H1 (cell line): Measurements from ENCODE around the gene NBDY. TPM values are rescaled to one million over a fixed set of nuclear protein-coding genes. Genes with fewer than 3 reads are reported as not detected.

Experiments used
- CTCF ChIA-PET: fragments of 300-600 bp; sonication (Branson Sonifier 250); formaldehyde crosslinking; loops from one replicate; lab custom pipeline; 2021; ENCODE audit not compliant: partially characterized antibody; lab: Charles Lee
- POLR2A ChIA-PET: fragments of 300-600 bp; sonication (Branson Sonifier 250); formaldehyde crosslinking; loops from one replicate; lab custom pipeline; 2021; ENCODE audit warnings: inconsistent platforms; ENCODE audit not compliant: partially characterized antibody; lab: Charles Lee
- DNase-seq, 2 experiments: peaks; one replicate each; pipeline versions ENCODE4 v3.0.0 to v3.0.0-alpha.2; 2010 to 2022; ENCODE audit warnings: low spot score in 2 of 2, low read depth in 1 of 2, mixed read lengths in 1 of 2
- FAIRE-seq: peaks from 2 replicates; lab custom pipeline; 2011; peaks lifted over from hg19 to GRCh38; lab: Jason Lieb, UNC
- H2AFZ ChIP-seq: 2 replicates; pipeline ENCODE4 v1.8.1; 2012; ENCODE audit warnings: low read length, inconsistent platforms
- H2AK5ac ChIP-seq: 2 replicates; pipeline ENCODE4 v1.6.1; 2013; ENCODE audit warnings: low read depth, low read length
- H2BK120ac ChIP-seq: replicated peaks from 2 replicates; pipeline ENCODE3; 2013; ENCODE audit warnings: low read depth, low read length, inconsistent platforms
- H2BK12ac ChIP-seq: 2 replicates; pipeline ENCODE4 v1.6.1; 2013; ENCODE audit warnings: low read depth, low read length
- H2BK15ac ChIP-seq: 2 replicates; pipeline ENCODE4 v1.6.1; 2013; ENCODE audit warnings: low read length
- H2BK20ac ChIP-seq: 2 replicates; pipeline ENCODE4 v1.6.1; 2013; ENCODE audit warnings: low read length
- H2BK5ac ChIP-seq: 2 replicates; pipeline ENCODE4 v1.6.1; 2013; ENCODE audit warnings: low read depth, low read length
- H3K14ac ChIP-seq: 2 replicates; pipeline ENCODE4 v1.6.1; 2013; ENCODE audit warnings: inconsistent platforms; ENCODE audit not compliant: insufficient read length
- H3K18ac ChIP-seq: 2 replicates; pipeline ENCODE4 v1.6.1; 2013; ENCODE audit warnings: low read length; ENCODE audit errors: extremely low read depth
- H3K23ac ChIP-seq: 2 replicates; pipeline ENCODE4 v1.6.1; 2013; ENCODE audit warnings: inconsistent platforms; ENCODE audit not compliant: insufficient read length
- H3K23me2 ChIP-seq: 2 replicates; pipeline ENCODE4 v1.6.1; 2013; ENCODE audit warnings: low read depth, low read length
- H3K27ac ChIP-seq: 2 replicates; pipeline ENCODE4 v1.6.1; 2011; ENCODE audit warnings: low read depth, low read length, inconsistent platforms
- H3K27me3 ChIP-seq, 4 experiments: replicated peaks in 1 of 4; 1 replicate in 1 of 4; 2 replicates in 3 of 4; pipeline versions ENCODE4 v1.6.1 to v1.8.1; 2011 to 2013; ENCODE audit warnings: low read length in 3 of 4, mild to moderate bottlenecking in 3 of 4, inconsistent platforms in 2 of 4, mixed read lengths in 2 of 4, moderate library complexity in 1 of 4; ENCODE audit not compliant: control insufficient read depth in 3 of 4, insufficient read depth in 3 of 4; ENCODE audit errors: extremely low read depth in 1 of 4
- H3K36me3 ChIP-seq, 4 experiments: 2 replicates each; pipeline versions ENCODE4 v1.6.1 to v1.8.1; 2011 to 2013; ENCODE audit warnings: mild to moderate bottlenecking in 4 of 4, low read length in 3 of 4, moderate library complexity in 2 of 4, control low read depth in 1 of 4, inconsistent platforms in 1 of 4; ENCODE audit not compliant: insufficient read depth in 4 of 4, control insufficient read depth in 2 of 4
- H3K4ac ChIP-seq: replicated peaks from 2 replicates; pipeline ENCODE3; 2013; ENCODE audit warnings: low read length, low read depth, mixed read lengths, inconsistent platforms; ENCODE audit not compliant: insufficient read length
- H3K4me1 ChIP-seq, 4 experiments: replicated peaks in 1 of 4; 1 replicate in 1 of 4; 2 replicates in 3 of 4; pipeline versions ENCODE4 v1.6.1 to v1.8.1; 2011 to 2013; ENCODE audit warnings: low read length in 3 of 4, inconsistent platforms in 2 of 4, mixed read lengths in 1 of 4; ENCODE audit not compliant: insufficient read depth in 4 of 4, control insufficient read depth in 3 of 4
- H3K4me2 ChIP-seq, 2 experiments: 2 replicates each; pipeline versions ENCODE4 v1.6.1 to v1.8.1; 2011 to 2013; ENCODE audit warnings: low read depth in 2 of 2, low read length in 2 of 2, control low read depth in 1 of 2, inconsistent platforms in 1 of 2, mild to moderate bottlenecking in 1 of 2; ENCODE audit not compliant: insufficient read depth in 1 of 2
- H3K4me3 ChIP-seq, 4 experiments: fragments of 200-600, 300-600 bp in 1 of 4; sonication (generic), shearing (Covaris generic), sonication (Bioruptor Twin) in 1 of 4; 2 replicates each; pipeline versions ENCODE4 v1.5.1 to v1.8.1; 2011 to 2016; ENCODE audit warnings: low read length in 4 of 4, low read depth in 3 of 4, control low read depth in 2 of 4, inconsistent platforms in 2 of 4, mild to moderate bottlenecking in 2 of 4, mixed read lengths in 1 of 4, moderate library complexity in 1 of 4; ENCODE audit not compliant: insufficient read depth in 2 of 4; ENCODE audit errors: extremely low read depth in 1 of 4
- H3K56ac ChIP-seq: replicated peaks from 2 replicates; pipeline ENCODE3; 2013; ENCODE audit warnings: low read depth, mild to moderate bottlenecking, mixed read lengths, low read length, inconsistent platforms; ENCODE audit not compliant: insufficient read length
- H3K79me1 ChIP-seq: 2 replicates; pipeline ENCODE4 v1.6.1; 2013; ENCODE audit warnings: low read depth, low read length, control low read depth
- H3K79me2 ChIP-seq, 2 experiments: 2 replicates each; pipeline versions ENCODE4 v1.6.1 to v1.8.1; 2012 to 2013; ENCODE audit warnings: low read length in 2 of 2, mild to moderate bottlenecking in 2 of 2, inconsistent platforms in 1 of 2; ENCODE audit not compliant: insufficient read depth in 2 of 2, control insufficient read depth in 1 of 2
- H3K9ac ChIP-seq, 4 experiments: replicated peaks in 1 of 4; 1 replicate in 1 of 4; 2 replicates in 3 of 4; pipeline versions ENCODE4 v1.6.1 to v1.8.1; 2011 to 2013; ENCODE audit warnings: low read depth in 3 of 4, low read length in 3 of 4, control low read depth in 2 of 4, mild to moderate bottlenecking in 2 of 4, moderate library complexity in 2 of 4, inconsistent platforms in 1 of 4; ENCODE audit errors: extremely low read depth in 1 of 4
- H3K9me3 ChIP-seq, 2 experiments: 2 replicates each; pipeline versions ENCODE4 v1.6.1 to v1.8.1; 2012 to 2013; ENCODE audit warnings: mild to moderate bottlenecking in 2 of 2, moderate library complexity in 2 of 2, control low read depth in 1 of 2, inconsistent platforms in 1 of 2, low read depth in 1 of 2, low read length in 1 of 2, mixed read lengths in 1 of 2; ENCODE audit not compliant: insufficient read depth in 2 of 2
- H4K20me1 ChIP-seq, 2 experiments: replicated peaks in 1 of 2; 2 replicates each; pipeline versions ENCODE3 to v1.8.1; 2011 to 2013; ENCODE audit warnings: inconsistent platforms in 2 of 2, low read length in 2 of 2, mild to moderate bottlenecking in 1 of 2; ENCODE audit not compliant: insufficient read depth in 2 of 2, control insufficient read depth in 1 of 2
- H4K5ac ChIP-seq: 2 replicates; pipeline ENCODE4 v1.6.1; 2013; ENCODE audit warnings: low read length, low read depth, mixed read lengths, inconsistent platforms; ENCODE audit not compliant: insufficient read length
- H4K8ac ChIP-seq: 2 replicates; pipeline ENCODE4 v1.8.0; 2013; ENCODE audit warnings: mild to moderate bottlenecking, moderate library complexity, low read length, inconsistent platforms; ENCODE audit not compliant: insufficient read depth; ENCODE audit errors: extremely low read depth
- H4K91ac ChIP-seq: replicated peaks from 2 replicates; pipeline ENCODE3; 2013; ENCODE audit warnings: low read length, mixed read lengths, inconsistent platforms; ENCODE audit not compliant: insufficient read length
- CHD1 ChIP-seq: IDR thresholded peaks from 2 replicates; pipeline ENCODE4 v1.6.1; 2012; ENCODE audit warnings: low read depth, low read length, improper control_type of control experiment
- CTBP2 ChIP-seq: IDR thresholded peaks from 2 replicates; pipeline ENCODE4 v1.7.0; 2011; ENCODE audit warnings: borderline replicate concordance, mild to moderate bottlenecking, moderate library complexity, mixed read lengths, low read length; ENCODE audit not compliant: insufficient read depth, insufficient read length
- EGR1 ChIP-seq: IDR thresholded peaks from 2 replicates; pipeline ENCODE4 v1.6.1; 2011; ENCODE audit warnings: low read depth, low read length, borderline replicate concordance
- EZH2 ChIP-seq: fragments of 200-600 bp; sonication (generic); IDR thresholded peaks from 2 replicates; pipeline ENCODE4 v1.7.1; 2012; ENCODE audit warnings: low read depth, mild to moderate bottlenecking, moderate library complexity, low read length, inconsistent platforms; ENCODE audit not compliant: severe bottlenecking
- HDAC6 ChIP-seq: IDR thresholded peaks from one replicate; pipeline ENCODE4 v1.7.1; 2012; ENCODE audit warnings: low read depth, mild to moderate bottlenecking, inconsistent platforms, low read length, moderate library complexity
- JUND ChIP-seq: IDR thresholded peaks from 2 replicates; pipeline ENCODE4 v1.6.1; 2011; ENCODE audit warnings: mild to moderate bottlenecking, improper control_type of control experiment, low read length
- KDM1A ChIP-seq: fragments of 200-600, 300-600 bp; sonication (generic); IDR thresholded peaks from 2 replicates; pipeline ENCODE4 v1.7.1; 2016; ENCODE audit warnings: mild to moderate bottlenecking, low read length, borderline replicate concordance
- KDM4A ChIP-seq: IDR thresholded peaks from one replicate; pipeline ENCODE4 v1.7.1; 2012; ENCODE audit warnings: low read depth, mild to moderate bottlenecking, moderate library complexity, low read length, inconsistent platforms; ENCODE audit not compliant: severe bottlenecking
- RAD21 ChIP-seq, 2 experiments: IDR thresholded peaks in 1 of 2; conservative IDR thresholded peaks in 1 of 2; 2 replicates each; pipeline ENCODE4 v1.6.1; 2011; ENCODE audit warnings: low read depth in 2 of 2, low read length in 2 of 2, improper control_type of control experiment in 1 of 2, inconsistent platforms in 1 of 2, mild to moderate bottlenecking in 1 of 2, moderate library complexity in 1 of 2
- SP2 ChIP-seq: IDR thresholded peaks from 2 replicates; pipeline ENCODE4 v1.6.1; 2012; ENCODE audit warnings: mild to moderate bottlenecking, low read length, inconsistent platforms
- SP4 ChIP-seq: IDR thresholded peaks from 2 replicates; pipeline ENCODE4 v1.6.1; 2012; ENCODE audit warnings: low read length, inconsistent platforms
- TCF12 ChIP-seq: IDR thresholded peaks from 2 replicates; pipeline ENCODE4 v1.6.1; 2011; ENCODE audit warnings: low read depth, mild to moderate bottlenecking, low read length
- WGBS, 2 experiments: shearing (Covaris generic) in 1 of 2; methylation state at CpG; one replicate each; pipeline versions ENCODE4 v1.1.6 to v1.1.7; 2013 to 2015; ENCODE audit warnings: low lambda C conversion rate in 2 of 2, mixed read lengths in 2 of 2, inconsistent platforms in 1 of 2, low coverage in 1 of 2, missing lambda C conversion rate in 1 of 2; ENCODE audit not compliant: insufficient replicate concordance in 2 of 2, insufficient coverage in 1 of 2, insufficient read length in 1 of 2; ENCODE audit errors: extremely low coverage in 1 of 2, missing lambda C conversion rate in 1 of 2; 5-methylcytosine and 5-hydroxymethylcytosine counted together
- polyA plus RNA-seq, 7 experiments: library from polyadenylated mRNA; depleted of rRNA in 3 of 7; stranded (reverse) in 5 of 7; unstranded in 2 of 7; fragments of >200 nt in 5 of 7; fragments of 200-250 nt in 2 of 7; gene quantifications; 1 replicate in 5 of 7; 2 replicates in 1 of 7; 4 replicates in 1 of 7; pipeline versions ENCODE4 v1.2.1 to v1.2.3, GENCODE V29; 2011 to 2013; ENCODE audit warnings: missing spikeins in 2 of 7, mixed read lengths in 2 of 7
- total RNA-seq: library from RNA; stranded (reverse); fragmentation: NEBNext Ultra II Directional; extraction: Animal tissue kit (Norgen Biotek cat#: 25700); gene quantifications from 2 replicates; pipeline ENCODE4 v1.2.1, GENCODE V29; 2021
- TF ChIP-seq, protein P1 (sequence below): IDR thresholded peaks from 2 replicates; pipeline ENCODE4 v1.6.1; 2012; ENCODE audit warnings: inconsistent platforms

The NBDY gene
- total and polyA plus RNA-seq, 2 of the 8 experiments (the other 6 are each of a cell fraction or from before 2014, with no cell fraction given), result 42.3 to 57.8 TPM

DNA sequence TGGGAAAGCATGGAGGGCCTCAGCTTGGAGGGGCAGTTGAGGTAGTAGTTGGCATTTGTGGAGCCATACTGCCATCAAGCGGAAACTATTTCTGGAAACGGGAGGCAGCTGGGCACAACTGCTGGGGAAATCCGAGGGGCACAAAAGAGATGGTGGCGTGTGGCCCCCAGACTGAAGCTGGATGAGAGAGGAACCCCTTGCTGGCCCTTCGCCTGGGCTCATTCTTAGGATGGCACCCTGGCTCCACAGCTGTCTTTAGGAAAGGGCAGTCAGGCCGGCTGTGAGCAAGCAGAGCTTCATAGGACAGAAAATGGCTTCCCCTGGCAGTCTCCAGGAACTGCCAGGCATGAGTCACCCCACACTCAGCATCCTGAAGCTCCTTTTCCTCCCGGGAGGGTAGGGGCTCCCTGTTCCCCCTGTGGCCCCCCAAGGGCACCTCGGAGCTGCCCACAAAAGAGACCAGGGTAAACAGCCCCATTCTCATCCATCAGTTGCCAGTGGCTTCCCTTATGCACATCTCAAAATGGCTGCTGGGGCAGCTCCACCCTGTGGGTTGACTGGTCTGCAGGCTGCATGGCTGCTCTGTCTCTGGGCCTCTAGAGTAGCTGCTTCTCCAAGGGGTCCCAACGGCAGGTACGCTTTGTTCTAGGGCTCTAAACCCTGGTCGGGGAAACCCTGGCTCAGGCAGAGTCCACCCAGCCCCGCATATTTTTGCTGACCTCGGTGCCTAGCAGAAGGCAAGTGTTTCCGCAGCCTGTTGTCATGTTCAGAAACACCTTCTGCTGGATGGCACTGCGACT lies 64.7 kb downstream of the NBDY start:
- Histone ChIP-seq H3K56ac (no peak overlapping the region), H4K91ac (no peak overlapping the region), H2BK15ac (no peak overlapping the region), H3K4me1 (no peaks in the 10 kb centered on the region), H3K23ac (no peak overlapping the region), H2BK120ac (no peak overlapping the region), H3K4me3 (no peak overlapping the region), H3K79me1 (no peaks in the 10 kb centered on the region), H2AK5ac (no peak overlapping the region), H4K5ac (no peak overlapping the region), H3K4me2 (no peak overlapping the region), H3K36me3 (no peaks in the 10 kb centered on the region), H2BK12ac (no peak overlapping the region), H2BK20ac (no peak overlapping the region), H3K18ac (no peak overlapping the region), H3K79me2 (no peaks in the 10 kb centered on the region; a peak in 1 of 4 replicates), H3K27ac (no peak overlapping the region), H4K20me1 (no peaks in the 10 kb centered on the region), H3K27me3 (no peaks in the 10 kb centered on the region), H3K9me3 (no peaks in the 10 kb centered on the region), H3K14ac (no peak overlapping the region), H2AFZ (no peak overlapping the region), H3K9ac (no peak overlapping the region), H4K8ac (no peak overlapping the region), H3K4ac (no peak overlapping the region), H2BK5ac (no peak overlapping the region), H3K23me2 (no peaks in the 10 kb centered on the region)
- DNase-seq (peak in 1 of 2 experiments; percentile 10), FAIRE-seq (no peak)
- POLR2A ChIA-PET, result interaction anchor here (0.7 kb wide), 1 partner anchor 9 kb away, joined by 3 read pairs; no protein-coding TSS in a partner anchor
- WGBS, 2 experiments, result 93% methylated on average over 5 of the region's 15 CpGs; no CpG with 5 or more reads in 1 of the 2 experiments
- CTCF ChIA-PET, result no interaction called here
- no peak for TF ChIP-seq HDAC6
- TF ChIP-seq EGR1, result no peak
- no peak for TF ChIP-seq CHD1
- TF ChIP-seq KDM4A, result no peak
- TF ChIP-seq SP2, result no peak
- no peak for TF ChIP-seq CTBP2
- TF ChIP-seq RAD21 (IDR thresholded peaks at IDR 0.05 in 1 of 2, conservative IDR thresholded peaks at IDR 0.05 in 1 of 2; ENCODE audit: low read depth in 2 of 2, low read length in 2 of 2), result no peak
- TF ChIP-seq, protein P1, sequence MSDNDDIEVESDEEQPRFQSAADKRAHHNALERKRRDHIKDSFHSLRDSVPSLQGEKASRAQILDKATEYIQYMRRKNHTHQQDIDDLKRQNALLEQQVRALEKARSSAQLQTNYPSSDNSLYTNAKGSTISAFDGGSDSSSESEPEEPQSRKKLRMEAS, result no peak
- no peak for TF ChIP-seq JUND
- no peak for TF ChIP-seq SP4
- TF ChIP-seq TCF12, result no peak
- no peak for TF ChIP-seq KDM1A
- no peak for TF ChIP-seq EZH2
